ENCODE measurements around the gene GSE1. TPM values are rescaled to one million over a fixed set of nuclear protein-coding genes. Genes with fewer than 3 reads are reported as not detected.
A peak's percentile ranks its signal among the peaks of the same experiment; 100 is the strongest.

Gene GSE1
- total RNA-seq, 1 experiment from 2014 or later = 90.2 TPM

DNA sequence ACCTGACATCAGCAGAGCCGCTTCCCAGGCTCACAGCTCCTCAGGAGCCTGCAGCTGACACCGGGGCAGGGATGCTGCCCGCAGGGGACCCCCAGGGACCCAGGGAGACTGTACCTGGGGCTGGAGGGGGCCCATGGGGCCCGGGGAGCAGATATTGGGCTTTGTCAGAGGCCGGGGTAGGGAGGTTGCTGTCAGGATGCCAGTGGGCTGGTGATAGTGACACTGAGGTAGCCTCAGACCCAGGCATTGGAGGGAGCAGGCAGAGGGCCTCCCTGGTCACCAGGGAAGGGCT is 15.1 kb downstream of the GSE1 start:
- no peak for DNase-seq (ENCODE audit: low read depth, low spot score)
- H2AFZ ChIP-seq (ENCODE audit: low read depth, low read length, poor library complexity, severe bottlenecking) = no peak overlapping the region
- BruUV-seq (replicated peaks) = no TSS peak
- H3K9me3 ChIP-seq (ENCODE audit: control insufficient read depth in 1 of 2, insufficient read depth in 1 of 2, low read depth in 1 of 2, low read length in 2 of 2) = peaks cover 14 to 18% of the 10 kb centered on the region in 2 experiments; a peak in 3 of 4 replicates
- H3K79me2 ChIP-seq (ENCODE audit: insufficient read depth, low read length) = peaks cover 90% of the 10 kb centered on the region
- intact Hi-C loops (cut with micrococcal nuclease) = no loop called here
- no peaks in the 10 kb centered on the region for H3K27me3 ChIP-seq (ENCODE audit: insufficient read depth, low read length)
- H3K4me1 ChIP-seq (ENCODE audit: control insufficient read depth in 1 of 2, insufficient read depth in 2 of 2, low read length in 2 of 2) = no peaks in the 10 kb centered on the region
- ChIA-PET POLR2A (no interaction called here), RAD21 (ENCODE audit: low non-redundant PET in 1 of 2, low total read pairs in 2 of 2, uncharacterized antibody in 2 of 2, unreplicated experiment in 2 of 2) (no interaction called here), CTCF (interaction anchor here (4.7 kb wide), 1 partner anchor 13 kb away, joined by 28 read pairs; no protein-coding TSS in a partner anchor)
- H3K36me3 ChIP-seq (ENCODE audit: control insufficient read depth in 1 of 2, insufficient read depth in 2 of 2, low read length in 2 of 2) = no peaks in the 10 kb centered on the region
- no peak overlapping the region for H3K4me3 ChIP-seq (replicated peaks in 1 of 2; ENCODE audit: low read depth in 1 of 2, low read length in 2 of 2)
- no peaks in the 10 kb centered on the region for H3K9me2 ChIP-seq (ENCODE audit: insufficient read depth)
- H3K9ac ChIP-seq (ENCODE audit: low read length) = no peak overlapping the region
- ATAC-seq = no peak
- H3K4me2 ChIP-seq (ENCODE audit: low read length) = no peak overlapping the region
- H4K20me1 ChIP-seq (ENCODE audit: insufficient read depth) = no peaks in the 10 kb centered on the region
- no peak overlapping the region for H3K27ac ChIP-seq (ENCODE audit: low read depth, low read length)
- TF ChIP-seq EGR1 (IDR thresholded peaks at IDR 0.05; ENCODE audit: low read depth) (no peak), RAD21 (IDR thresholded peaks at IDR 0.05; ENCODE audit: low read depth) (no peak), TCF7L2 (IDR thresholded peaks at IDR 0.05; ENCODE audit: borderline replicate concordance, extremely low read depth, insufficient read depth, insufficient read length) (no peak), ZFX (IDR thresholded peaks at IDR 0.05) (no peak), ZNF274 (IDR thresholded peaks at IDR 0.05; ENCODE audit: low read depth, low read length) (no peak), CEBPB (IDR thresholded peaks at IDR 0.05; ENCODE audit: low read depth) (no peak), SIN3A (IDR thresholded peaks at IDR 0.05; ENCODE audit: low read depth) (no peak), YY1 (IDR thresholded peaks at IDR 0.05; ENCODE audit: extremely low read depth, insufficient replicate concordance, low read depth, low read length) (no peak)

- Histone ChIP-seq H3K9me3 (ENCODE audit: control insufficient read depth in 1 of 2, insufficient read depth in 1 of 2, low read depth in 1 of 2, low read length in 2 of 2) (peaks cover 14 to 18% of the 10 kb centered on the region in 2 experiments; a peak in 3 of 4 replicates), H3K4me3 (replicated peaks in 1 of 2; ENCODE audit: low read depth in 1 of 2, low read length in 2 of 2) (no peak overlapping the region), H3K79me2 (ENCODE audit: insufficient read depth, low read length) (peaks cover 86% of the 10 kb centered on the region), H3K9ac (ENCODE audit: low read length) (no peak overlapping the region), H3K9me2 (ENCODE audit: insufficient read depth) (no peaks in the 10 kb centered on the region), H3K36me3 (ENCODE audit: control insufficient read depth in 1 of 2, insufficient read depth in 2 of 2, low read length in 2 of 2) (no peaks in the 10 kb centered on the region), H3K27ac (ENCODE audit: low read depth, low read length) (no peak overlapping the region), H3K4me2 (ENCODE audit: low read length) (no peak overlapping the region), H3K27me3 (ENCODE audit: insufficient read depth, low read length) (no peaks in the 10 kb centered on the region), H2AFZ (ENCODE audit: low read depth, low read length, poor library complexity, severe bottlenecking) (no peak overlapping the region), H4K20me1 (ENCODE audit: insufficient read depth) (no peaks in the 10 kb centered on the region), H3K4me1 (ENCODE audit: control insufficient read depth in 1 of 2, insufficient read depth in 2 of 2, low read length in 2 of 2) (no peaks in the 10 kb centered on the region)
- ChIA-PET POLR2A (no interaction called here), CTCF (interaction anchor here (4.7 kb wide), 1 partner anchor 13 kb away, joined by 28 read pairs; no protein-coding TSS in a partner anchor), RAD21 (ENCODE audit: low non-redundant PET in 1 of 2, low total read pairs in 2 of 2, uncharacterized antibody in 2 of 2, unreplicated experiment in 2 of 2) (no interaction called here)
- TF ChIP-seq REST (IDR thresholded peaks at IDR 0.05; ENCODE audit: low read depth) (no peak), EZH2 (IDR thresholded peaks at IDR 0.05) (no peak)
- TF ChIP-seq, protein P1, sequence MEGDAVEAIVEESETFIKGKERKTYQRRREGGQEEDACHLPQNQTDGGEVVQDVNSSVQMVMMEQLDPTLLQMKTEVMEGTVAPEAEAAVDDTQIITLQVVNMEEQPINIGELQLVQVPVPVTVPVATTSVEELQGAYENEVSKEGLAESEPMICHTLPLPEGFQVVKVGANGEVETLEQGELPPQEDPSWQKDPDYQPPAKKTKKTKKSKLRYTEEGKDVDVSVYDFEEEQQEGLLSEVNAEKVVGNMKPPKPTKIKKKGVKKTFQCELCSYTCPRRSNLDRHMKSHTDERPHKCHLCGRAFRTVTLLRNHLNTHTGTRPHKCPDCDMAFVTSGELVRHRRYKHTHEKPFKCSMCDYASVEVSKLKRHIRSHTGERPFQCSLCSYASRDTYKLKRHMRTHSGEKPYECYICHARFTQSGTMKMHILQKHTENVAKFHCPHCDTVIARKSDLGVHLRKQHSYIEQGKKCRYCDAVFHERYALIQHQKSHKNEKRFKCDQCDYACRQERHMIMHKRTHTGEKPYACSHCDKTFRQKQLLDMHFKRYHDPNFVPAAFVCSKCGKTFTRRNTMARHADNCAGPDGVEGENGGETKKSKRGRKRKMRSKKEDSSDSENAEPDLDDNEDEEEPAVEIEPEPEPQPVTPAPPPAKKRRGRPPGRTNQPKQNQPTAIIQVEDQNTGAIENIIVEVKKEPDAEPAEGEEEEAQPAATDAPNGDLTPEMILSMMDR (IDR thresholded peaks at IDR 0.05 in 2 of 3, conservative IDR thresholded peaks at IDR 0.05 in 1 of 3; ENCODE audit: borderline replicate concordance in 1 of 3, insufficient read depth in 1 of 3, low read depth in 2 of 3, low read length in 2 of 3) = peak in 1 of 3 experiments; percentile 27; a peak in 2 of 6 replicates
- ATAC-seq (peak; percentile 31; the same call in 1 of the 2 replicates), DNase-seq (ENCODE audit: low read depth, low spot score) (no peak)
- intact Hi-C loops (cut with micrococcal nuclease) = no loop called here
- BruUV-seq (replicated peaks) = no TSS peak
Observed at GRCh38 chr16:85628645-85629044, 15.5 kb downstream of the GSE1 start.
